Measurements from ENCODE around the gene AP3S1. TPM values are rescaled to one million over a fixed set of nuclear protein-coding genes. Genes with fewer than 3 reads are reported as not detected.

The AP3S1 gene
- total RNA-seq, 6 donors from 2014 or later: 8.9 to 81.1 (median 46.5) TPM

DNA sequence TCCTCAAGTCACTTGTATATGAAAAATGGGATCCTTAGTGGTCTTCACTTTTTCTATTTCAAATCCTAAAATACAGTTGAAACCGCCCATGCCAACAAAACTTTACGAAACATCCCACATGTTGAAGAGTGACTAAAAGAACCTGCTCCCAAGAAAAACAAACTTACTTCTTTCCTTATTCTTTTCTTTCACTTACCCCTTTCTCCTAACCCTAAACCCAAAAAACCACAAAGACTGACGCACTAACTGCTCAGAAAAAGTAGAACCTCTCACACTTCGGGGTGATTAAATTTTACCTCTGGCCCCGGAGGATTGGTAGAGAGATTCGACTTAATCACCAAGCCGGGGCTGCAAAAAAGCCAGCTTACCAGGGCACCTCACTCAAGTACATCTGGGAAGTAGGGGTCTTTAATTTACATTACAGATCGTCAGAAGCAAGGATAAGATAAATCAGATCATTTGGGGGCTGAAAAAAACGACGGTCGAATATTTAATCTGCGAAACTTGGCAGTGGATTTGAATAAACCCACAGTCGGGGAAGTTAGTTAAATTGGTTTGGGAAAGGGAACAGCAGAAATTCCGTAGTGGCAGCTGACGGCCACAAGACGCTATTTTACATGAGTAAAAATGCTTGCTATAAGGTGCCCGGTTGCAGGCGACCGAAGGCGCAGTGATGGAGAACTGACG is 26.6 kb upstream of the AP3S1 start:
- H3K4me1 ChIP-seq: peaks cover 14 to 17% (median 17%) of the 10 kb centered on the region in 4 donors
- ATAC-seq (ENCODE audit: low FRiP score in 2 of 2) (no peak), DNase-seq (no peak)
- 25 to 30% methylated on average over 19 to 21 of the region's 21 CpGs for WGBS, 2 donors
- H3K27me3 ChIP-seq: peaks cover 0 to 20% (median 5%) of the 10 kb centered on the region in 4 donors
- no peak overlapping the region for H3K27ac ChIP-seq
- H3K36me3 ChIP-seq: no peaks in the 10 kb centered on the region
- H3K9me3 ChIP-seq: no peaks in the 10 kb centered on the region
- TF ChIP-seq POLR2AphosphoS5 (IDR thresholded peaks at IDR 0.05) (no peak), EP300 (IDR thresholded peaks at IDR 0.05) (no peak)
- peak overlapping the region in 3 of 4 donors; percentile 42 to 56 (median 49) for H3K4me3 ChIP-seq

DNA sequence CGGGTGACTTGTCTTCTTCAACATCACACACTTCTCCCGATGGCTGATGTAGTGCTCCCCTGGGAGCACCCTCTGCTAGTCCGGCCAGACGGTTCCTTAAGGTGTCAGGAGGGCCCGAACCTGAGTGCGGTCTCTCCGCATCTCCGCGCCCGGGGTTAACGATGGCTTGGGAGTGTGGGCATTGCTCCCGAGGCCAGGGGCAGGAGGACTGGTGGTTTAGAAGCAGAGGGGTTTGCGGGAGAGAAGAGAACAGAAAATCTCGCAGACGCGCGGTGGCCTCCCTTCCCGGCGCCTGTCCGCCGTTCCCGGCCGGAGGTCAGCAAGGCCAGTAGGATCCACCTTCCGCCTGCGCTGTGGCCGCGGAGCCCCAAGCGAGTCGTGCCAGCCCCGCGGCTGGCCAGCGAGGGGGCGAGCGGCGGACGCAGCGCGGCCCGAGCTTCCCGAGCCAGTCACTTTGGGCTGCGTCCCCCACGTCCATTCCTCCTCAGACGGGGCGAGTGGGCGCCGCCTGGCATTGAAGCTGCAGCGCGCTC is 26.0 kb upstream of the AP3S1 start:
- peaks cover 0 to 20% (median 5%) of the 10 kb centered on the region in 4 donors for H3K27me3 ChIP-seq
- H3K4me3 ChIP-seq: peak overlapping the region; percentile 22 to 56 (median 46)
- peak overlapping the region; percentile 64 to 73 (median 71) for H3K27ac ChIP-seq
- H3K36me3 ChIP-seq: no peaks in the 10 kb centered on the region
- H3K4me1 ChIP-seq: peaks cover 14 to 17% (median 17%) of the 10 kb centered on the region in 4 donors
- TF ChIP-seq EP300 (IDR thresholded peaks at IDR 0.05) (no peak), POLR2A (IDR thresholded peaks at IDR 0.05) (no peak)
- TF ChIP-seq, protein P1, sequence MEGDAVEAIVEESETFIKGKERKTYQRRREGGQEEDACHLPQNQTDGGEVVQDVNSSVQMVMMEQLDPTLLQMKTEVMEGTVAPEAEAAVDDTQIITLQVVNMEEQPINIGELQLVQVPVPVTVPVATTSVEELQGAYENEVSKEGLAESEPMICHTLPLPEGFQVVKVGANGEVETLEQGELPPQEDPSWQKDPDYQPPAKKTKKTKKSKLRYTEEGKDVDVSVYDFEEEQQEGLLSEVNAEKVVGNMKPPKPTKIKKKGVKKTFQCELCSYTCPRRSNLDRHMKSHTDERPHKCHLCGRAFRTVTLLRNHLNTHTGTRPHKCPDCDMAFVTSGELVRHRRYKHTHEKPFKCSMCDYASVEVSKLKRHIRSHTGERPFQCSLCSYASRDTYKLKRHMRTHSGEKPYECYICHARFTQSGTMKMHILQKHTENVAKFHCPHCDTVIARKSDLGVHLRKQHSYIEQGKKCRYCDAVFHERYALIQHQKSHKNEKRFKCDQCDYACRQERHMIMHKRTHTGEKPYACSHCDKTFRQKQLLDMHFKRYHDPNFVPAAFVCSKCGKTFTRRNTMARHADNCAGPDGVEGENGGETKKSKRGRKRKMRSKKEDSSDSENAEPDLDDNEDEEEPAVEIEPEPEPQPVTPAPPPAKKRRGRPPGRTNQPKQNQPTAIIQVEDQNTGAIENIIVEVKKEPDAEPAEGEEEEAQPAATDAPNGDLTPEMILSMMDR (IDR thresholded peaks at IDR 0.05): no peak
- DNase-seq: peak in 1 of 2 donors; percentile 82
- peak in 1 of 2 donors; percentile 64 for ATAC-seq (ENCODE audit: low FRiP score in 2 of 2)
- WGBS, 2 donors: 2 to 7% methylated on average over 21 to 48 of the region's 48 CpGs
- H3K9me3 ChIP-seq: no peaks in the 10 kb centered on the region

DNA sequence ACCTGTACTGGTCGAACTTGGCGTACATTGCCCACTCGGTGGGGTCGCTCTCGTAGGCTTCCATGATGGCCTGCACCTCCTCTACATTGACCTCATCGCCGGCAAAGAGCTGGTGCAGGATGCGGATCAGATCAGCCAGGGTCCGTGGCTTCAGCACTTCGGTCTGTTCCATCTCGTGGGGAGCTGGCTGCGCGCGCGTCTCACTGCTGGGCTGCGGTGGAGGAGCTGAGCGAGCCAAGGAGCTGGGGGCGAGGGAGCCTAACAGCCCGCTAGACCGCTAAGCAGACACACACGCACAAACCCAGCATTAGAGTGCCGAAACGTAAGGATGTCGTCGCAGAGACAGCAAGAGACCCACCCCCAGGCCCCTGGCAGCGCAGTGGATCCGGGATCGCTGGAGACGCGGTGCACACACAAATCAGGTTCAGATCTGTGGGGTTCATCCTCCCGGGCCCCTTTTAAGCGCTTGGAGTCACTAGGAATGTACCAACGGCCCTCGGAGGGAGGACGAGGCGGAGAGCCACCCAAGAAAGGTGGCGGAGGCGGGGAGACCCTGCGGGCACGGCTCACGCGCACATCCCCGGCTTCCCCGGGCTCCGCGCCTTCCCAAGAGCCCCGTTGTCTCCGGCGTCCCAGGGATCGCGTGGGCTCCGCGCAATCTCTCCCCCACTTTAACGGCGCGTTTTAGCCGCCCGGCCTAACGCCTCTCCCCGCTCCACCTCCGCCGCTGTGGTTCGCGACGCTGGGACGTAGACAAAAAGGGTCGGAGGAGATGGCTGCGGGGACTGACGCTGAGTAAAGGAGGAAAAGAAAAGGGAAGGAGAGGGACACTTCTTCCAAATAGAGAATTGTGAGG is 25.3 kb upstream of the AP3S1 start, which contains the start of gene CDO1:
Gene CDO1, minus strand, starts transcription at position 434 of the 856 bp plus-strand sequence. Its CDS starts 262 bp downstream, at position 172.
- H3K4me1 ChIP-seq: peaks cover 14 to 17% (median 17%) of the 10 kb centered on the region in 4 donors
- TF ChIP-seq, protein P1 (IDR thresholded peaks at IDR 0.05): no peak
- TF ChIP-seq EP300 (IDR thresholded peaks at IDR 0.05) (no peak), POLR2A (IDR thresholded peaks at IDR 0.05) (no peak), POLR2AphosphoS5 (IDR thresholded peaks at IDR 0.05) (peak in 1 of 2 donors; percentile 45)
- no peaks in the 10 kb centered on the region for H3K9me3 ChIP-seq
- H3K27ac ChIP-seq: peak within 1 kb of the TSS; percentile 64 to 73 (median 71)
- ATAC-seq (ENCODE audit: low FRiP score in 2 of 2) (peak; percentile 73 to 87), DNase-seq (peak in 1 of 2 donors; percentile 88)
- 3 to 7% methylated on average over 16 to 68 of the region's 69 CpGs for WGBS, 2 donors
- peaks cover 0 to 20% (median 5%) of the 10 kb centered on the region in 4 donors for H3K27me3 ChIP-seq
- H3K4me3 ChIP-seq: peak within 1 kb of the TSS; percentile 22 to 56 (median 46)
- H3K36me3 ChIP-seq: no peaks in the 10 kb centered on the region

DNA sequence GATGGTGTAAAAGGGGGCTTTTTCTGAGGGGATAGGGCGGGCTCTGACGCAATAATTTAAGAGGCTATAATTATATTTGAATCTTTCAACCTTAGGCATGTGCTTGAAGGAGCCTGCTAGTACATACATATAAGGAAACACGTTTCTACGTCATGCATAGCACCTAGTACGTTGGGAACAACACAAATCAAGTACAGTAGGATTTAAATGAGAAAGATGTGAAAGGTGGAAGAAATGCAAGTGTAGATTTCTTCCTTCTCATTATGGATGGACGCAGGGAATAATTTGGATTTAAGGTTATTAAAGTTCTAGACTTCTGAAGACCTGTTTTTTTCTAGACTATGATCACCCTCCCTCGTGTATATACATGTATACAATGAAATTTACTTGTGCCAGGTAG is 24.3 kb upstream of the AP3S1 start:
- no peaks in the 10 kb centered on the region for H3K9me3 ChIP-seq
- H3K4me1 ChIP-seq: peaks cover 14 to 17% (median 17%) of the 10 kb centered on the region in 4 donors
- peaks cover 0 to 20% (median 5%) of the 10 kb centered on the region in 4 donors for H3K27me3 ChIP-seq
- TF ChIP-seq POLR2AphosphoS5 (IDR thresholded peaks at IDR 0.05): no peak
- TF ChIP-seq, protein P1 (IDR thresholded peaks at IDR 0.05): no peak
- TF ChIP-seq POLR2A (IDR thresholded peaks at IDR 0.05): no peak
- no peak for TF ChIP-seq EP300 (IDR thresholded peaks at IDR 0.05)
- peak overlapping the region in 1 of 4 donors; percentile 56 for H3K4me3 ChIP-seq
- no peak overlapping the region for H3K27ac ChIP-seq
- ATAC-seq (ENCODE audit: low FRiP score in 2 of 2): no peak
- no peak for DNase-seq
- 83 to 84% methylated on average over 7 of the region's 7 CpGs for WGBS, 2 donors
- H3K36me3 ChIP-seq: no peaks in the 10 kb centered on the region

DNA sequence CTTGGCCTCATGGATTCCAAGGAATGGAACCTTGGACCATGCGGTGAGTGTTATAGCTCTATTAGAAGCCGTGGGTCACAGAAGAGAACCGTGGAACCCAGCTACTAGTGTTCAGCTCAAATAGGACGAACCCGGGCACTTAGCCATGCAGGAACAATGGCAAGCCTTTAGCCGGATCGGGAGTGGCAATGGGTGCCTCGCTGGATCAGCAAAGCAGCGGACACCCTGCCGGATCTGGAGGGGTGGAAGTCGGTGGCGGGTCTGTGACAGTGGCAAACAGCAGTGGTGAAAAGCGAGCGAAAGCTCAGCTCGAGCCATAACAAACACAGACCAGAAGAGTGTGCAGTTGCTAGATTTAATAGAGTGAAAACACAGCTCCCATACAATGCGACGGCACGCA is 22.9 kb upstream of the AP3S1 start:
- Histone ChIP-seq H3K9me3 (no peaks in the 10 kb centered on the region), H3K27ac (no peak overlapping the region), H3K27me3 (peaks cover 0 to 20% (median 5%) of the 10 kb centered on the region in 4 donors), H3K36me3 (no peaks in the 10 kb centered on the region), H3K4me1 (peaks cover 14 to 17% (median 17%) of the 10 kb centered on the region in 4 donors), H3K4me3 (no peak overlapping the region)
- DNase-seq: peak in 1 of 2 donors; percentile 24
- TF ChIP-seq POLR2A (IDR thresholded peaks at IDR 0.05) (no peak), EP300 (IDR thresholded peaks at IDR 0.05) (no peak), POLR2AphosphoS5 (IDR thresholded peaks at IDR 0.05) (no peak)
- TF ChIP-seq, protein P1 (IDR thresholded peaks at IDR 0.05): no peak
- no peak for ATAC-seq (ENCODE audit: low FRiP score in 2 of 2)
- WGBS, 2 donors: 95% methylated on average over 18 of the region's 18 CpGs

All from upper lobe of left lung (tissue), 6 donors.